GM12878 (cell line): ENCODE data around the gene DNASE1L3. TPM values are rescaled to one million over a fixed set of nuclear protein-coding genes. Genes with fewer than 3 reads are reported as not detected.

Source experiments
- EP300 ChIP-seq, 2 experiments: fragments of 150-350 bp in 1 of 2; IDR thresholded peaks; 2 replicates each; pipeline ENCODE4 v1.6.1; 2011 to 2012; ENCODE audit warnings: low read depth in 2 of 2, low read length in 2 of 2, borderline replicate concordance in 1 of 2, improper control_type of control experiment in 1 of 2, inconsistent platforms in 1 of 2; ENCODE audit not compliant: control insufficient read depth in 1 of 2
- ETV6 ChIP-seq, 2 experiments: fragments of 450-650 bp in 1 of 2; IDR thresholded peaks in 1 of 2; conservative IDR thresholded peaks in 1 of 2; 2 replicates each; pipeline ENCODE4 v1.6.1; 2014; ENCODE audit warnings: antibody characterized with exemption in 1 of 2, borderline replicate concordance in 1 of 2, low read depth in 1 of 2, mild to moderate bottlenecking in 1 of 2, moderate library complexity in 1 of 2
- FOS ChIP-seq: IDR thresholded peaks from 3 replicates; pipeline ENCODE4 v1.6.1; 2011; ENCODE audit warnings: borderline replicate concordance; ENCODE audit not compliant: insufficient read length; ENCODE audit errors: extremely low read depth
- IRF5 ChIP-seq: fragments of 450-650 bp; IDR thresholded peaks from 2 replicates; pipeline ENCODE4 v1.6.1; 2017; ENCODE audit warnings: borderline replicate concordance
- NR2F1 ChIP-seq: fragments of 450-650 bp; conservative IDR thresholded peaks from 2 replicates; pipeline ENCODE4 v1.6.1; 2017; ENCODE audit warnings: mild to moderate bottlenecking
- SRF ChIP-seq, 2 experiments: IDR thresholded peaks; 2 replicates each; pipeline ENCODE4 v1.6.1; 2011; ENCODE audit warnings: low read depth in 2 of 2, low read length in 2 of 2, mild to moderate bottlenecking in 1 of 2, moderate library complexity in 1 of 2
- ZBTB4 ChIP-seq: fragments of 450-650 bp; formaldehyde crosslinking; IDR thresholded peaks from 2 replicates; pipeline ENCODE4 v1.4.0; 2022; ENCODE audit warnings: mild to moderate bottlenecking, moderate library complexity
- polyA plus RNA-seq, 11 experiments: library from polyadenylated mRNA; depleted of rRNA in 4 of 11; unstranded in 6 of 11; stranded (reverse) in 5 of 11; fragments of >200 nt; fragmentation: Nextera tagmentation in 4 of 11; fragmentation: Illumina TruSeq in 1 of 11; extraction: Ambion mirVana in 4 of 11; extraction: Trizol in 1 of 11; gene quantifications; 1 replicate in 1 of 11; 2 replicates in 10 of 11; pipeline versions ENCODE4 v1.2.1 to v1.2.3, GENCODE V29; 2011 to 2016; ENCODE audit warnings: inconsistent platforms in 2 of 11, missing spikeins in 2 of 11, low read depth in 1 of 11
- total RNA-seq, 4 experiments: library from RNA; depleted of rRNA in 3 of 4; stranded (reverse); fragments of >200 nt in 3 of 4; fragmentation: Illumina TruSeq in 1 of 4; extraction: Trizol in 1 of 4; gene quantifications; 2 replicates each; pipeline versions ENCODE4 v1.2.1 to v1.2.3, GENCODE V29; 2013 to 2021

DNASE1L3 gene
- total and polyA plus RNA-seq, 10 of the 15 experiments (the other 5 are each of a cell fraction or from before 2014, with no cell fraction given): 3.2 to 72.1 (median 6.3) TPM

GRCh38 chr3:58167431-58168351 is 43.1 kb downstream of the DNASE1L3 start (continued):
- TF ChIP-seq IRF5: no peak
- TF ChIP-seq ZBTB4 (CRISPR knock-in tag): no peak
- TF ChIP-seq SRF (IDR thresholded peaks at IDR 0.05; ENCODE audit: low read depth in 2 of 2, low read length in 2 of 2): 0 out of 4 replicates have a peak, but pooled peaks of 1 of the 2 experiments have one; percentile 12
- TF ChIP-seq FOS: no peak
- TF ChIP-seq EP300 (IDR thresholded peaks at IDR 0.05; ENCODE audit: borderline replicate concordance in 1 of 2, control insufficient read depth in 1 of 2, low read depth in 2 of 2, low read length in 2 of 2): no peak
- no peak for TF ChIP-seq ETV6 (conservative IDR thresholded peaks at IDR 0.05 in 1 of 2, IDR thresholded peaks at IDR 0.05 in 1 of 2; ENCODE audit: borderline replicate concordance in 1 of 2, low read depth in 1 of 2)
- no peak for TF ChIP-seq NR2F1
